Stimulated activated CD4-positive, alpha-beta T cell treated with anti-CD3 and anti-CD28 coated beads, Interleukin-1b, Interleukin-23, amount 100 ng/mL, for 4 hours (primary cell): ENCODE measurements around the gene ANKUB1.

Experiments
- DNase-seq, 2 donors: peaks; one replicate each; pipeline ENCODE4 v3.0.0-alpha.2; 2020; ENCODE audit warnings: low read depth in 2 of 2

ANKUB1 gene

DNA sequence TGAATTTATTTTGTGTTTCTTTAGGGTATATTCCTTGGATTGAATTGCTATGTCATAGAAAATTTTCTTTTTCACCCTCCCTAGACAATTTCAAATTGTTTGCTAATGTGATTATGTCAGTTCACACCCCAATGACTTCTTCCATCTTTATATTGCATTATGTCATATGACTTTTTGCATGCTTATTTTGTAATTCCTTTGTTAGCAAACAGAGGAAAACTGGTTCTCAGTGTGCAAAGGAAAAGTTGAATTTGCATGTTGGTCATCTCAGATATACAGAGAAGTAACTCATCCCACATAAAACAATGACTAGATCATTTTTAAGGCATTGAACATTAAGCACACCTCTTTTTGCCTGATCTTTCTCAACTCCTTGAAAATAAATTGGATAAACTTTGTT lies 17.3 kb upstream of the ANKUB1 start:
- no peak for DNase-seq

GRCh38 chr3:149808209-149808829 lies 16.0 kb upstream of the ANKUB1 start:
- peak; percentile 30 to 35 for DNase-seq

GRCh38 chr3:149806171-149806778 lies 13.9 kb upstream of the ANKUB1 start:
- no peak for DNase-seq

DNA sequence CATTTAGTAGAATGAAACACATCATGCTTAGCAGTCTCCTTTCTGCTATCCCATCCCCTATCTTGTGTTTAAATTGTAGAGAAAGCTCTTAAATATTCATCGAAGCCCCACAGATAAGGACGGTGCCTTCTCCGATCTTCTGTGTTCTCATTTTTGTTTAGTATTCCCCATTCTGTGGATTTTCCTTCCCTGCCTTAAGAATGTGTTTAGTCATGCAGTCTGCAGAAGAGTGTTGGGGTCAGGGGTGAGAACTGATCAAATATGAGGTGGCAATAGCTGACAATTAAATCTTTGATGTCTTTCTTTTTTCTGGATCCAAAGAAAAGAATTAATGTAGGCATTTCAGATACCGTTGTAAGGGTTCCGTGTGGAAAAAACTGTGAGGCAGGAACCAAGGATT lies 9.3 kb upstream of the ANKUB1 start:
- no peak for DNase-seq

DNA sequence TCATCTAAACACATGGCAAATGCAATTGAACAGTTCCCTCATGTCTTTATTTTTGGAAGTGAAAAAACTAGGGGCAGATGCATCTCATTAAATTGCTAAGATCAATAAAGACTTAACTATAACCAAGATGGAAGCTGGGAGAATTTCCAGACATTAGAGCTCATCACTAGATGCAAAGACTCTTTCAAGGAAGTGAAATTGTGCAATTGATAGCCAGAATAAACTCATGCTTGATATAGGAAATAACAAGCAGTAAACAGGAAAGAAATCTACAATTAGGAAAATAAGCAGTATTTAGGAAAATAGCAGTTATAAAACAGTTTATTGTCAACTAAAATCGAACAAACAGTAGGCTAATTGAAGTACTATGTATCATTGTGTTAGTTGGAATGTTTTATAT lies 8.8 kb upstream of the ANKUB1 start:
- no peak for DNase-seq

GRCh38 chr3:149800693-149801092 lies 8.3 kb upstream of the ANKUB1 start:
- DNase-seq = no peak

DNA sequence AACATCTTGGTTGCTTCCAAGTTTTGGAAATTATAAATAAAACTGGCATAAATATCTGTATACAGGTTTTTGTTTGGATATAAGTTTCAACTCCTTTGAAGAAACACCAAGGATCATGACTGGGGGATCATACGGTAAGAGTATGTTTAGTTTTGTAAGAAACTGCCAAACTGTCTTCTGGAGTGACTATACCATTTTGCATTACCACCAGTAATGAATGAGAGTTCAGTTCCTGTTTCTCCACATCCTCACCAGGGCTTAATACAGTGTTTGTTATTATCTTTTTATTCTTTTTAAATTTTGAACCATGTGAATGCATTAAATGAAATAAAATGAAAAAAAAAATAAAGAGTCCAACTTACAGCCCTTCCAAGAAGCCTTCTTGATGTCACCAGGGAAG lies 3.7 kb upstream of the ANKUB1 start:
- no peak for DNase-seq

DNA sequence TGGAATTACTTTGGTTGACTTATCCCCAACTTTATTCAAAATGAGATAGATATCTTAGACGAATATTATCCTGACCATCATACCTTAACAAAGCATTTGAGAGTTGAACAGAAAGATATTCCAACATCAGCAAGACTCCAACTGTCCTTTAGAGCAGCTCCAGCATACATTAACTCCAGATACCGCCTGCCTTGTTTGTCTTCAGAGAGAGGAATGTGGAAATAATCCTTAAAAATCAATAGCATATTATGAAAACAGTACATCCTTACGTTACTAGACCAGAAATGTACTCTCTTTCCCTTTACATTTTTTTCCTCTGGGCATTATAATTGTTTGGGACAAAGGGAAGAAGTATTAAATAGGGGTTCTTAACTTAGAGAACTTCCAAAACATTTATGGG lies 1.7 kb downstream of the ANKUB1 start:
- no peak for DNase-seq

DNA sequence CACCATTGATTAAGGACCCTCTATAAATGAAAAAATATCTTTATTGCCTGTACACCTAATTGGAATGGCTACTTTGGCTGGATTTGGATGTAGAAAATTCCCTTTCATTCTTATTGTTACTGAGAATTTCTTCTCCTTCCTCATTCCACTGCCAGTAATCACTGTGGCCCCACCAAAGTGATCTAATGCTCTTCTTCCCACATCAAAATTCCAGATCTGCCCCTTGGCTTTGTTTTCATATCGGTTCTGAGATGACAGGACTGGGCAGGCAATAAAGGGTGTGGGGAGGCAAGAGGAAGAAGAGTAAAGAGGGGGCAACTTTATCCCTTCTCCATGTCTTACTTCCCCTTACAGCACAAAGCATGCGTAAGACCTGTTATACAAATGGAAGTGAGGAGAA lies 2.1 kb downstream of the ANKUB1 start:
- DNase-seq = no peak

- no peak for DNase-seq
These were observed 8.2 kb downstream of the ANKUB1 start for GRCh38 chr3:149784064-149784704.

GRCh38 chr3:149783576-149783975 lies 8.8 kb downstream of the ANKUB1 start:
- DNase-seq = no peak

DNA sequence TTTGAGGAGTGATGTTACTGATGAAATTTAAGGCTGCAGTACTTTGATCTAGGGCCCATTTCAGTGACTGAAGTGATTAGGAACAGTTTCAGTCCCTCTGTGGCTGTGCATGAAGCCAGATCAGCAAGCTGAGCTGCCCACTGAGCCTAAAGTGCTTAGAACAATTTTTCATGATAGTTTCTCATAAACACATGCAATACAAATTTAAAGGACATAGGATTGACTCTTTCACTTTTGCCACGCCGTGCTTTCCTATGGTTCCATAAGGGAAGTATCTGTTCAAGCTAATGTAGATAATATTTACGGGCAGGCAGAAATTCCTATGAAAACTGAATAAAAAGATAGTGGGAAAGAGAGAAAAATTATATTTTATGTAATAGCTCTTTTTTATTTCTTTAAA lies 10.6 kb downstream of the ANKUB1 start:
- no peak for DNase-seq

- no peak for DNase-seq
These were observed 11.1 kb downstream of the ANKUB1 start for GRCh38 chr3:149781211-149781610.

- no peak for DNase-seq
These were observed 14.7 kb downstream of the ANKUB1 start for GRCh38 chr3:149777414-149778214.

- no peak for DNase-seq
These were observed 16.2 kb downstream of the ANKUB1 start for GRCh38 chr3:149776170-149776569.

GRCh38 chr3:149772861-149773260 lies 19.5 kb downstream of the ANKUB1 start:
- DNase-seq = no peak

DNA sequence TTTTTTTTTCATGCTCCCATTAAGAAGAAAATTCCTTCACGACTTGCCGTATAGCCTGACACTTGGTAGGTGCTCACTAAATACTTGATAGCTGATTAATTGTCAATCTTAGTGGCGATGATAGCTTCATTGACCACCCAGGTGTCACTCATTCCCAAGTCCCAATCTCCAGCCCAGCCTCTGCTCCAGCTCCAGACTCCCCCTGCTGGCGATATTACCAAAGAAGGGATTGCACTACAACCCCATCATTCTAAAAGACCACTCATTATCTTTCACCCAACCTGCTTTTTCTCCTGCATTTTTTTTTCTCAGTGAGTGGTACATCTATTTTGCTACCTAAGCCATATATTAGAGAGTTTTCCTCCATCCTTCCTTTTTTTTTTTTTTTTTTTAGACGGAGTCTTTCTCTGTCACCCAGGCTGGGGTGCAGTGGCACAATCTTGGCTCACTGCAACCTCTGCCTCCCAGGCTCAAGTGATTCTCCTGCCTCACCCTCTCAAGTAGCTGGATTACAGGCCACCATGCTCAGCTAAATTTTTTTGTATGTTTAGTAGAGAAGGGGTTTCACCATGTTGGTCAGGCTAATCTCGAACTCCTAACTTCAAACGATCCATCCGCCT lies 20.6 kb downstream of the ANKUB1 start:
- DNase-seq = peak; percentile 6 to 17

GRCh38 chr3:149770246-149770645 lies 22.1 kb downstream of the ANKUB1 start:
- DNase-seq = no peak

DNA sequence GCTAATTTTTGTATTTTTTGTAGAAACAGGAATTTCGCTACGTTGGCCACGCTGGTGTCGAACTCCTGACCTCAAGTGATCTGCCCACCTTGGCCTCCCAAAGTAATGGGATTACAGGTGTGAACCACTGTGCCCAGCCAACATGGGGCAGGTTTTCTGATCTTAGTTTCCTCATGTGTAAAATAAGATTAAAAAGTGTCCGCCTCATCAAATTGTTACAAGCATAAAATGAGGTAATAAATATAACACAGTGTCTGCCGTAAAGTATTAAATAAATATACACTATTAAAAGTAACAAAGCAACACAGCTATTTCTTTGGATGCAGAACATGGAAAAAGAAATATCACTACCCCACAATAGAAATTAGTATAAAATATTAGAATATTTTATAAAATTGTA lies 23.6 kb downstream of the ANKUB1 start:
- no peak for DNase-seq

DNA sequence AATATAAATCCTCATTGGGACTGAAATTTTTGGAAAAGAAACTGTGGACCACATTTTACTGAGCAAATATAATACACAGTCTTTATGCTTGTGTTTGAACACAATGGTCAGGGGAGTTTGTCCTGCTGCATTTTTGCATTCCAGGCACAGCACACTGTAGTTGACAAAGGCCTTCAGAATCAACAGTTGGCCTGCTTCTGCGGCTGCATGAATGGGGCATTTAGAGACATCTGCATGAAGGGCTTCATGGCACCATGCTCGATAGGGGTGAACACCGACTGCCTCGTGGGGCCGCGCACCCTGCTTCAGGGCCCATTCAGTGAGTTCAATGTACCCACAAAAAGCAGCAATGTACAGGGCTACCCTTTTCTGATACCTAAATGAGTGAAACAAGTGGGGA lies 24.6 kb downstream of the ANKUB1 start:
- no peak for DNase-seq

- DNase-seq = no peak
These were observed 26.5 kb downstream of the ANKUB1 start for GRCh38 chr3:149765762-149766334.

DNA sequence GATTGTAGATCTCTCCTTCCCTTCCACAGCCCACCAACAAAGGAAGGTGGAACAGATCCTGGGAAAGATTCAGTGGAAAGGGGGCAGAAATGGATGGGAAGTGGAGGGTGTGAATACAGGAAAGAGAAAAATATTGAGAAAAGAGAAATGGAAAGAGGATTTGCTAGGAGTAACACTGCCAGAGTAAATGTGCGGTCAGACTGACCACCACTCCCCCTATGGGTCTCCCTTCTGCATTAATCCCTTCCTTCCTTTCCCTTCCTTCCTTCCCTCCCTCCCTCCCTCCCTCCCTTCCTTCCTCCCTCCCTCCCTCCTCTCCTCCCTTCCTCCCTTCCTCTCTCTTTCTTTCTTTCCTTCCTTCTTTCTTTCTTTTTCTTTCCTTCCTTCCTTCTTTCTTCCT lies 28.1 kb downstream of the ANKUB1 start:
- DNase-seq = no peak
